Transverse colon (tissue), 3 donors: ENCODE measurements around the gene ZDHHC11.

Source experiments
- CTCF ChIP-seq, 5 experiments: fragments of 200-600 bp in 3 of 5; fragments of 450-650 bp in 2 of 5; sonication (generic) in 3 of 5; IDR thresholded peaks; 1 replicate in 2 of 5; 2 replicates in 3 of 5; pipeline ENCODE4 v1.5.1; 2016 to 2017; ENCODE audit warnings: antibody characterized with exemption in 5 of 5, inconsistent platforms in 3 of 5, mild to moderate bottlenecking in 2 of 5, moderate library complexity in 1 of 5
- EP300 ChIP-seq: sonication (generic); formaldehyde crosslinking; IDR thresholded peaks from one replicate; pipeline ENCODE4 v1.6.1; 2017; ENCODE audit warnings: antibody characterized with exemption, low read depth
- POLR2A ChIP-seq: fragments of 450-650 bp; IDR thresholded peaks from one replicate; pipeline ENCODE4 v1.6.1; 2016; ENCODE audit warnings: antibody characterized with exemption, mild to moderate bottlenecking, moderate library complexity

- TF ChIP-seq CTCF (IDR thresholded peaks at IDR 0.05) (no peak), EP300 (no peak), POLR2A (no peak)
Measured at GRCh38 chr5:759781-760362, 90.9 kb downstream of the ZDHHC11 start.
